ENCODE measurements around the gene IL15. TPM values are rescaled to one million over a fixed set of nuclear protein-coding genes. Genes with fewer than 3 reads are reported as not detected.

The IL15 gene
- total RNA-seq, 6 donors from 2014 or later: 2.1 to 12.1 (median 7.4) TPM

DNA sequence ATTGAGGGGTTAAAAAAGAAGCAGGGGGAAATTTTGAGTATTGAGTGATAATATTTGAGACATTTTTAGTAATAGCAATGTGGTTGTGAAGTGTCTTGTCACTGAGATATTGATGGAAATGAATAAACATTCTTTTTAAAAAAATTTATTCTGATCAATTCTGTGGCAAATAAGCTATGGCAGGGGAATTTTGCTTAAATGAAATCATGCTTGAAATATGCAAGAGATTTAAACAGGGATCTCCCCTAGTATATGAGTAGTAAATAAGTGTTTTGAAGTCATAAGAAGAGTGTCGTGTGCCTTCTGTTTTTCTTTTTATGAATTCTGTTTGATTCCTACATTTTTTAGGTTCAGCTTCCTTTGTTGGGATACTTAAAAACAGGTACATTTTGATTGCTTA lies 23.2 kb downstream of the IL15 start:
- TF ChIP-seq POLR2A (IDR thresholded peaks at IDR 0.05) (no peak), POLR2AphosphoS5 (IDR thresholded peaks at IDR 0.05) (no peak), CTCF (IDR thresholded peaks at IDR 0.05) (no peak), EP300 (IDR thresholded peaks at IDR 0.05) (no peak)
- Histone ChIP-seq H3K36me3 (no peaks in the 10 kb centered on the region), H3K27me3 (no peaks in the 10 kb centered on the region), H3K4me1 (peaks cover 0 to 3% (median under 1%) of the 10 kb centered on the region in 4 donors), H3K9me3 (no peaks in the 10 kb centered on the region), H3K4me3 (no peak overlapping the region), H3K27ac (no peak overlapping the region)
- DNase-seq (no peak), ATAC-seq (ENCODE audit: low FRiP score in 2 of 2) (no peak)
- WGBS, 2 donors: 76 to 100% methylated on average over 1 of the region's 1 CpG

DNA sequence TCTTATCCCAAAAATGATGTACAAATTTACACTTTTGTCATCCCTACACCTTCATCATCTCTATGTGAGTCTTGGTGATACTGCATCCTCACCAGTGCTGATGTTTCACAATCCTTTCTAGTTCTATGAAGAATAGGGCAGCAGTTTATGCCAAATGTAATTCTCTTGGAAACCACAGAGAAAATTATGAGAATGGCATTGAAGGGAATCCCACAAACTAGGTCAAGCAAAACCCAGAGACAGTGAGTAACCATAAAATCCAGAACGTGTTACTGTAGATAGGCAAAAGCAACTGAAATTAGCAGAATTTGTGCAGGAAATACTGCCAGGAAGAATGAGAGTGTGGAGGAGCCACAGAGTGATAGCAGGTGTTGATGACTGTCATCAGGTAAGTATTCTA lies 24.5 kb downstream of the IL15 start:
- no peaks in the 10 kb centered on the region for H3K27me3 ChIP-seq
- no peak for DNase-seq
- no peak overlapping the region for H3K4me3 ChIP-seq
- no peaks in the 10 kb centered on the region for H3K9me3 ChIP-seq
- peaks cover 0 to 3% (median 0%) of the 10 kb centered on the region in 4 donors for H3K4me1 ChIP-seq
- H3K36me3 ChIP-seq: no peaks in the 10 kb centered on the region
- H3K27ac ChIP-seq: no peak overlapping the region
- TF ChIP-seq POLR2AphosphoS5 (IDR thresholded peaks at IDR 0.05) (no peak), POLR2A (IDR thresholded peaks at IDR 0.05) (no peak), CTCF (IDR thresholded peaks at IDR 0.05) (no peak), EP300 (IDR thresholded peaks at IDR 0.05) (no peak)
- no peak for ATAC-seq (ENCODE audit: low FRiP score in 2 of 2)
- WGBS, 2 donors: 79 to 91% methylated on average over 1 of the region's 1 CpG

GRCh38 chr4:141668200-141668910 lies 32.0 kb downstream of the IL15 start:
- no peak for DNase-seq
- Histone ChIP-seq H3K9me3 (no peaks in the 10 kb centered on the region), H3K36me3 (no peaks in the 10 kb centered on the region), H3K4me1 (no peaks in the 10 kb centered on the region), H3K27ac (no peak overlapping the region), H3K4me3 (no peak overlapping the region), H3K27me3 (no peaks in the 10 kb centered on the region)
- ATAC-seq (ENCODE audit: low FRiP score in 2 of 2): no peak
- 70 to 79% methylated on average over 3 of the region's 3 CpGs for WGBS, 2 donors
- TF ChIP-seq EP300 (IDR thresholded peaks at IDR 0.05): no peak
- TF ChIP-seq POLR2AphosphoS5 (IDR thresholded peaks at IDR 0.05): no peak
- TF ChIP-seq POLR2A (IDR thresholded peaks at IDR 0.05): no peak
- no peak for TF ChIP-seq CTCF (IDR thresholded peaks at IDR 0.05)

DNA sequence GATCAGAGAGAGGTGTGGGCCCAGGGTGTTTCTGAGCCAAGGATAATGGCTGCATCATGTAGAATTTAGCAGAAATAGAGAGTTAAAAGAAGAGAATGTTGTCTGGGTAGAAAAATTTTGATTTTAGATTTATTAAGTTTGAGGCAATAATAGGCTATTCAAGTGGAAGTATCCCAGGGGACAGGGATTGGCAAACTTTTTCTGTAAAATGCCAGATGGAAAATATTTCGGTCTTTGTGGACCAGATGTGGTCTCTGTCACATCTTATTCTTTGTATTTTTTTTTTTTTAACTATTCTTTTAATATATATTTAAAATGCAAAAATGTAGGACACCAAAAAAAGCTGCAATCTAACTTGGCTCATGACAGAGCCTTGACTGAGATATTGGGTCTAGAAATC lies 33.1 kb downstream of the IL15 start:
- TF ChIP-seq POLR2A (IDR thresholded peaks at IDR 0.05) (no peak), POLR2AphosphoS5 (IDR thresholded peaks at IDR 0.05) (no peak), EP300 (IDR thresholded peaks at IDR 0.05) (no peak), CTCF (IDR thresholded peaks at IDR 0.05) (no peak)
- 82 to 84% methylated on average over 1 of the region's 1 CpG for WGBS, 2 donors
- H3K27me3 ChIP-seq: no peaks in the 10 kb centered on the region

DNA sequence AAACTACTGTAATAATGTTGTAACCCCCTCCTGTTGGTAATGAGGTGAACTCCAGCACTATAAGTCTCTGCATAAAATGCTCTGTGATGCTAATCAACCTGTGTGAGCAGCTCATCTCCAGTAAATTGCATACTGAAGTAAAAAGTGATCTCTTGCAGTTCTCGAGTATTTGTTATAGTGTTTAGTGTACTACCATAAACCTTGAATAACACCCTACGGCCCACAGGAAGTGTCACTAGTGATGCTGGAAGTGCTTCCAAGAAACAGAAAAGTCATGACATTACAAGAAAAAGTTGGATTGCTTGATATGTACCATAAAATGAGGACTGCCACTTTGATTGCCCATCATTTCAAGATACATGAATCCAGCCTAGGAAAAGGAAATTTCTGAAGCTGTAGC lies 39.0 kb downstream of the IL15 start:
- Histone ChIP-seq H3K4me3 (no peak overlapping the region), H3K9me3 (no peaks in the 10 kb centered on the region), H3K27me3 (no peaks in the 10 kb centered on the region), H3K36me3 (no peaks in the 10 kb centered on the region), H3K27ac (no peak overlapping the region), H3K4me1 (no peaks in the 10 kb centered on the region)
- ATAC-seq (ENCODE audit: low FRiP score in 2 of 2) (no peak), DNase-seq (no peak)
- WGBS, 2 donors: 67 to 76% methylated on average over 2 of the region's 2 CpGs
- TF ChIP-seq POLR2AphosphoS5 (IDR thresholded peaks at IDR 0.05): no peak
- TF ChIP-seq POLR2A (IDR thresholded peaks at IDR 0.05): no peak
- TF ChIP-seq CTCF (IDR thresholded peaks at IDR 0.05): no peak
- no peak for TF ChIP-seq EP300 (IDR thresholded peaks at IDR 0.05)

More for the DNA sequence above, 33.1 kb downstream of the IL15 start:
- H3K4me1 ChIP-seq: no peaks in the 10 kb centered on the region
- no peak for DNase-seq
- H3K27ac ChIP-seq: no peak overlapping the region
- no peaks in the 10 kb centered on the region for H3K36me3 ChIP-seq
- H3K4me3 ChIP-seq: no peak overlapping the region
- no peaks in the 10 kb centered on the region for H3K9me3 ChIP-seq
- ATAC-seq (ENCODE audit: low FRiP score in 2 of 2): no peak
